NOMO-1 treated with DMSO at 0.1 percent for 48 hours (cell line): ENCODE data around the gene NLK.
"Not testable (repeated sequence)": the region's sequence is repeated elsewhere in the genome, so short reads cannot be mapped to it uniquely, and the experiment has no call there.

Source experiments
- DNase-seq: peaks from one replicate; lab custom pipeline; 2025; ENCODE audit not compliant: unreplicated experiment; lab: John Stamatoyannopoulos, UW

NLK gene

DNA sequence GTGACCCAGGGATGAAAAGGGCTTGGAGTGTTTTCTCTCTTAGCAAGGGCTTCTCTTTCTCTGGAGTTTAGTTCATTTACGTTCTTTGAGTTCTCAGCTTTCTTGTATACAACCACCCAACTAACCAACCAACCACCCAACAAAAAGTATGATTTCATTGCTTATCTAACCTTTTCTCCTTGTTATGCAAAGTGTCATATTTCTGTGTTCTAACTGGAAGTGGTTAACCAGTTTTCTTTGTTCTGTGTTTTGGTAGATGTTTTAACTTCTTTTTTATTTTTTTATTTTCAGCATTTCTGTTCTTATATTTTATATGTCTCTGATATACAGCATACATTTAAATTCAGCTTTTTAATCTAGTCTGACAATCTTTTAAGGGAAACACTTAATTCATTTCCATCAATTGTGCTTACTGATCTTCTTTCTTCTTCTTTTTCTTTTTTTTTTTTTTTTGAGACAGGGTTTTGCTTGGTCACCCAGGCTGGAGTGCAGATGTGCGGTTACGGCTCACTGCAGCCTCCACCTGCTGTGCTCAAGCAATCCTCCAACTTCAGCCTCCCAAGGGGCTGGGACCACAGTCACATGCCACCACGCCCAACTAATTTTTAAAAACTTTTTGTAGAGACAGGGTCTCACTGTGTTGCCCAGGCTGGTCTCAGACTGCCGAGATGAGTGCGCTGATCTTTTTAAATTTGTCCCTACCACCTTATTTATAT is 29.6 kb downstream of the NLK start:
- no peak for DNase-seq

DNA sequence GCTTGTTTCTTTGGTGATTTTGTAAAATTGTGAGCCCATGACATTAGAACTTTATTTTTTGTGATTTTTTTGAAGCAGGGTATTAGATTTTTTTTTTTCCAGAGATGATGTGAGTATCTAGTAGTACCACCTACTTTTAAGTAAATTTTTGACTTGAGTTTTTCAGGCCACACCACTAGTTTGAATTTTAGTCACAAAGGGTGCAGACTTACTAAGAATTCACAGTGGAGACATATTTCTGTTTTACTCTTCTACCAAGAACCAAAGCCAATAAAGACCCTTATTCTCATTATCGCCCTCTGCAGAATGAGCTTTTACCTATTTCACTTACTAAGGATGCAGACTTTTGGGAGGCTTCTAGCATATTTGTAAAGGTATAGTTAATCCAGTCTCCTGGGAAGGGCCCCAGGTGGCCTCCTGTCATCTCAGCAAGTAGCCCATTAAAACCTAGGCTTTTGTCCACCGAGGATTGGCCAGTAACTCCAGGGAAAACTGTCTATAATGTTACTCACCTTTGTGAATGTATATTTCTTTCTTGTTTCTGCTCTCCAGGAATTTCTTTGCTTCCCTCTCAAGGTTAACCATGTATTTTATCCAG is 30.6 kb downstream of the NLK start:
- no peak for DNase-seq

DNA sequence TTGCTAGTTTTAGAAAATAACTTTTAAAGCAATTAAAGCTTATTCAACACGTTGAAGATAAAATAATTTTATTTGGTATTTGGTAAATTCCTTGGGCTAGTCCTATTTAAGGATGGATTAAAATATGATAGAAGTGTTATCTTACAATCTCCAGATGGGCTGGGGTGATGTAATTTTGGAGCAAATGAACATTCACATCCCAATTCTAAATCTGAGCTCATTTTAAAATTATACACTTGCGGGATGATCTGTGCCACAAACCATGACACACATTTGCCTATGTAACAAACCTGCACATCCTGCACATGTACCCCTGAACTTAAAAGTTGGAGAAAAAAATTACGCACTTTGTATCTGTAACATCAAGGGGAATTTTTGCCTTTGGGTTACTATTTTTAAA is 31.5 kb downstream of the NLK start:
- no peak for DNase-seq

DNA sequence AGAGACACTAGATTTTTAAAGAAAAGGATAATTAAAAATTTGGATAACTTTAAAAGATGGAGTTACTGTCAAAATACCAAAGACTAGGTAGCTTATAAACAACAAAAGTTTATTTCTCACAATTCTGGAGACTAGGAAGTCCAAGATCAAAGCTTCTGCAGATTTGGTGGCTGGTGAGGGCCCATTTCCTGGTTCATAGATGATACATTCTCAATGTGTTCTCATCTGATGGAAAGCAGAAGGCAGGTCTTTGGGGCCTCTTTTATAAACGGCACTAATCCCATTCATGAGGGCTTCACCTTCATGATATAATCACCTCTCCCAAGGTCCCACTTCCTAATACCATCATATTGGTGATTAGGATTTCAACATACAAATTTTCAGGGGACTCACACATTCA is 33.7 kb downstream of the NLK start:
- no peak for DNase-seq

DNA sequence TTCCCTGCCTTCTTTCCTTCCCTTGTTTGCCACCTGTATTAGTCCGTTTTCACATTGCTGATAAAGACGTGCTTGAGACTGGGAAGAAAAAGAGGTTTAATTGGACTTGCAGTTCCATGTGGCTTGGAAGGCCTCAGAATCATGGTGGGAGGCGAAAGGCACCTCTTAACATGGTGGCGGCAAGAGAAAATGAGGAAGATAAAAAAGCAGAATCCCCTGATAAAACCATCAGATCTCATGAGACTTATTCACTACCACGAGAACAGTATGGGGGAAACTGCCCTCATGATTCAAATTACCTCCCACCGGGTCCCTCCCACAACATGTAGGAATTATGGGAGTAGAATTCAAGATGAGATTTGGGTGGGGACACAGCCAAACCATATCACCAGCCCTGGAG is 34.7 kb downstream of the NLK start:
- DNase-seq: not testable (repeated sequence)

DNA sequence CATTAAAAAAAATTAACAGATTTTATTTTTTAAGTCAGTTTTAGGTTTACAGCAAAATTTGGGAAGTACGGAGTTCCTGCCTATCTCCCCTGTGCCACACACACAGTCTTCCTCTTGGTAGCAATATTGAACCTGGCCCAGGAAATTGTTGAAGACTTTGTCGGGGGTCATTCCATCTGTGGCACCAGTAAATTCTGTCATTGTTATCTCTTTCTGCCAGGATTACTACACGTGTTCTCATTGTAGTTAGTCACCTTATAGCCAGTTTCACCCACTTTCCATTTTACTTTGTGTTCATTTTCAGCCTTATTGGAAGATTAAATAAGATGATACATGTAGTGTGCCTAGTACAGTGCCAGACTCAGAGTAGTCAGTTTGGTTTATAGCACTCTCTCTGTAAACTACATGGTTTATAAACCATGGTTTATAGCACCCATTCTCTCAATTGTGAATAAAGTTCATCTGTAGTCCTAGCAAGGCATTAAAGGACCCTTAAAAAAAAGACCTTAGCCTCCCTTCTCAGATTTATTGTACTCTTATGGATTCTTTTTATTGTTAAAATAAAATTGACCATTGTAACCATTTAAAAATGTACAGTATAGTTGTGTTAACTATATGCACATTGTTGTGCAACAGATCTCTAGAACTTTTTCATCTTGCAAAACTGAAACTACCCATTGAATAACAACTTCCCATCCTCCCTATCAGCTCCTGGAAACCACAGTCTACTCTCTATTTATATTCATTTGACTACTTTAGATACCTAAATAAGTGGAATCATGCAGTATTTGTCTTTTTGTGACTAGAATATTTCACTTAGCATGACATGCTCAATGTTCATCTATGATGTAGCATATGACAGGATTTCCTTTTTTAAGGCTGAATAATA is 36.1 kb downstream of the NLK start:
- peak; percentile 82 for DNase-seq

DNA sequence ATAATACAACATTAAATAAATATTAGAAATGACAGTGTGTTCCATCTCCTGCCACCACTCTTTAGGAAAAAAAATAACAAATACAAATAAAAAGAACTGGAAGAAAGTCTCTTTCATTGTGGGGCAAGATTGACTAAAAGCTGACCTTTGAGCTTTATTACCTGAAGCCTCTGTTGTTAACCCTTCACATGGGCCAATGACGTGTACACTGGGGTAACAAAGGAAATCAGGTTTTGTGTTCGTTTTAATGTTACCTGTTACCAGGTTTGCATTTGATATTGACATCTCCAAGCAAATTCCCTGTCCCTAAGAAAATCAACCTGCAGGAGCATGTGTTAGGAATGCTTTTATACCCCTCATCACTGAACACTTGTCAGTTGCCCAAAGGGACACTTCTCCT is 39.0 kb downstream of the NLK start:
- no peak for DNase-seq

DNA sequence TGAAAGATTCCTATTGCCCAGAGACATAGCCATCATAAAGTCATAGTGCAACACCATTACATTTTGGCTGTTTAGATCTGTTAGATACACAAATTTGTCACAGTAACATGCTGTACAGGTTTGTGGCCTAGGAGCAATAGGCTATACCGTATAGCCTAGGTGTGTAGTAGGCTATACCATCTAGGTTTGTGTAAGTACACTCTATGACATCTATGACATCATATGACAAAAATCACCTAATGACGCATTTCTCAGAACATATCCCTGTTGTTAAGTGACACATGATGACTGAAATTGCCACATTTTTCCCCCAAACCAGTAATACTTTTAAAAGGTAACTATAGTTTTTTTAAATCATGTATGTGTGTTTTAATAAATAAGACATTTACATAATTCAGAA is 43.3 kb downstream of the NLK start:
- no peak for DNase-seq

DNA sequence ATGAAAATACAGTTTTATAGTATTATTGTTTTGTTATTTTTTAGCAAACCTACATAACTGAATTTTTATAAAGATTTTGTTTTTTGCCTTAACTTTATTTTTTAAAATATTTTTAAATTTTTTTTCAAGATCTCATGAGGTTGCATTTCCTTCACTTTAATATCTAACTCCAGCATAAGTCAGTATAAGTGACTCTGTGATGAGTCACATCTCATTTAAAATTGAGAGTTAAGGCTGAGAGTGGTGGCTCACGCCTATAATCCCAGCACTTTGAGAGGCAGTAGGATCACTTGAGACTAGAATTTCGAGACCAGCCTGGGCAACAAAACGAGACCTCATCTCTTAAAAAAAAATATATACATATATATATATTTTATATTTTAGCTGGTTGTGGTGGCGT is 44.0 kb downstream of the NLK start:
- DNase-seq: no peak

DNA sequence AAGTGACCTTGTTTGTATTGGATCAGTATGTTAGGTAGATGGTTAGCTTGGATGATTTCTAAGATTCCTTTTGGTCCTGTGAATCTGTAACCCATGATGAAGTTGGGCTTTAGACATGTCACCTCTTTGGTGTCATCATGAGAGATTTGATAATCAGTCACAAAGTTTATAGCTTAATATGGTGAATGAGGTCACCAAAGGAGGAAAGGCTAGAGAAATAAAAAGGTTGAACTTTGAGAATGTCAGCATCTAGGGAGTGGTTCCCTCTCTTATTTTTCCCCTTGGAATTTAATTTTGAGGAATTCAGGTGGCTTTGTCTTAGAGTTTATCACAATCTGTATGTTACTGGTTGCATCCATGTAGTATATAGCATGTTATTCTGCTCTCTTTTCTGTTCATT is 45.3 kb downstream of the NLK start:
- DNase-seq: no peak

DNA sequence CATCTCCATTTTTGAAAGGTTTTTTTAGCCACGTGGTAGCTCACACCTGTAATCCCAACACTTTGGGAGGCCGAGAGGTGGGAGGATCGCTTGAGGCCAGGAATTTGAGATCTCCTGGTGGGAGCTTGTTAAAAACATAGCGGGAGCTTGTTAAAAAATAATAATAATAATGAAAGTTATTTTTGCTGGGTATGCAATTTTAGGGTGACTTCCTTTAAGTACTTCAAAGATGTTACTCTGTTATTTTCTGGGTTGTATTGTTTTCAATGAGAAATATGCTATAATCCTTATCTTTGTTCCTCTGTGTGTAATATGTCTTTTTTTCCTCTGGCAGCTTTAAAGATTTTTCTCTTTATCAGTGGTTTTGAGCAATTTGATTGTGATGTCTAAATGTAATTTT is 48.1 kb downstream of the NLK start:
- DNase-seq: no peak

DNA sequence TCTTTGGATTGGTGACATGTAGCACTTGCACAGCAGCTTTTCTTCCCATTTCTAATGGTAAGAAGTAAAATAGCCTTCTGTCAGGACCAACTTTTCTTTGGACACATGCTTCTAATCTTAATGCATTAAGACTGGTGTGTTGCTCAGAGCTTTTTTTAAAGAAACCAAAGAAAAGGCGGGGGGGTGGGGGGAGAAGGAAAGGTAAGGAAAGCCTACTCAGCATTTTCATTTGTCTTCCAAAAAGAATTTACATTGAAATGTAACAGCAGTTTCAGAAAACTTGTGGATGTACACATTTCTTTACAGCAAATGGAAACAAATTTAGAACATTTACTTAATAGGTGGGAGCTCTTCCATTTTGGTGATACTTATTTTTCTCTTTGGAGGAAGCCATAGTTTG is 49.6 kb downstream of the NLK start:
- no peak for DNase-seq

DNA sequence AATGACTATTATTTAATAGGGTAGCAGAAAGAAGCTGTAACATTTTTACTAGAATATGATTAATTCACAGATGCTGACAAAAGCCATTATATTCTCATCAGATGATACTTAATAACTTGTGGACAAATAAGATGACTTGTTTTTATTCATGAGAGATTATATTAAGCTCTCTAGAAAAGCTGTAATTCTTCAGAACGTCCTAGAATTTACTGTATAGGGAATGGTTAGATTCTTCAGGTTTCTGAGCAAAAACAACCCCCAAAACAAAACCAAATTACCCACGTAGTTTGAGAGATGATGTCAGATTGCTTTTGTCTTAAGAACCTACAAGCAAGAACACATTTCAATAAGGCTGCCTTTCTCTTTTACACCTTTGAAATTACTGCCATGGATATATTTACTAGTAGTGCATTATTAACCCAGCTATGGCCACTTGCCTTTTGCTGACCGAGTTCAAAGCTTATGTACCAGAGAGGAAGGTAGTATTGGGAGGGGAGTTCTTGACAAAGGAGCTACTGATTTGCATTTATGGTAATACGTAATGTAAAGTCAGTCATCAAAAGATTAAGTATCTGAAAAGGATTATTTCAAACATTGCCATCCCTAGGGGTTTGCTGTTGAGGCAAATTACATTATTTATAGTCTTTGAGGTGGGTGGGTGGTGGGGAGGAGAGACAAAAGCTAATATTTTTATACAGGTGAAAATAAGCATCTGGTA is 51.7 kb downstream of the NLK start:
- DNase-seq: no peak

DNA sequence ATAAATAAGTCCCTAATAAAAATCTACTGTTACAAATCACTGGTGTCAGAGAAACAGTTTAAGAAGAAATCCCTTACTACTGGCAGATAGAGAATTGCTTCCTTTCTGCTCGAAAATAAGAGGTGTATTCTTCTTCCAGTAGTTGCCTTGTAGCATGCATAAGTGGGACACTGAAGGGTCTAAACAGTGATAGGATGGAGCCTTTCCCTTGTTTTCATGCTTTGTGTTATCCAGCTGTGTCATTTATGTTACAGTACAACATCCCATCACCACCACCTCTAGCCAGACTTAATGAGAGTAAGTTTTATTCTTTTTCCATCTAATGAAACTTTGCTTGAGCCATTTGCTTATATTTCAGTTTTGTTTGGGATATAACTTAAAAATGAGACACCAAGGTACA is 54.3 kb downstream of the NLK start:
- no peak for DNase-seq

DNA sequence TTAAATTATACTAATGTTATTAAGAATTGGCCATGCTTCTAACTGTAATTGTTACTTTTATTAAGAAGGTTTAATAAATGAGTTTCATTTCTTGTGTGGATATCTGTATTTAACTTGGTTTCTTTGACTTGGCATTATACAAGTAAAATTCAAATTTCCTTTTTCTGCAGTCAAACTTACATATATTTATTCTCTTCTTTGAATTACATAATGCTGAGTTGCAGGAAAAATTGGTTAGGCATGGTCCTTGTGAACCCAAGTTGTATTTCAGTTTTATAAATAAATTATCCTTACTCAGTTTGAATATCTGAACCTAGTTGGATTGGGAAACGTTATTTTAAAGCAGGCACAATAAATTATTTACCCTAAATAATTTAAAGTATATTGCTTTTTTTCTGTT is 54.8 kb downstream of the NLK start:
- DNase-seq: no peak

DNA sequence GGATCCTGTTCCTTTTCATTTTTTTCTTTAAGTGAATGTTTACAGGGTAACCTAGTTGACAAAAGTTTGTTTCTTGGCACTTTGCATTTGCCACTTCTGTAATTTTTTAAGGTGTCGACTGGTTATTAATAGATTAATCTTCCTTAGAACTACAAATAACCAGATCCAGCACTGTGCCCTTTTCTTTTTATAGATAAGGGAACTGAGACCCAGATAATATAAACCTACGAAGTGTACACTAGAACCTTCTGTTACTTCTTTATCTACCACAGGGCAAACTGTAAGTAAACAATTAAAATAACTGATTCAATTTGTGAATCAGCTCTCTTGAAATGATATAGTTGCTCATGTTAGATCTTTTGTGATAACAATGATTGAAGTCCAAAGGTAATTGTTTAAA is 55.4 kb downstream of the NLK start:
- peak; percentile 51 for DNase-seq

DNA sequence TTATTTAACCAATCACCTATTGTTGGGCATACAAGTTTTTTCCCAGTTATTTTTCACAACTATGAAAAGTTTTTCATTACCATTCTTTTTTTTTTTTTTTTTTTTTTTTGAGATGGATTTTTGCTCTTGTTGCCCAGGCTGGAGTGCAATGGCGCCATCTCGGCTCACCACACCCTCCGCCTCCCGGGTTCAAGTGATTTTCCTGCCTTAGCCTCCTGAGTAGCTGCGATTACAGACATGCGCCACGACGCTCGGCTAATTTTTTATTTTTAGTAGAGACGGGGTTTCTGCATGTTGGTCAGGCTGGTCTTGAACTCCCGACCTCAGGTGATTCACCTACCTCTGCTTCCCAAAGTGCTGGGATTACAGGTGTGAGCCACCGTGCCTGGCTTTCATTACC is 56.1 kb downstream of the NLK start:
- not testable (repeated sequence) for DNase-seq

DNA sequence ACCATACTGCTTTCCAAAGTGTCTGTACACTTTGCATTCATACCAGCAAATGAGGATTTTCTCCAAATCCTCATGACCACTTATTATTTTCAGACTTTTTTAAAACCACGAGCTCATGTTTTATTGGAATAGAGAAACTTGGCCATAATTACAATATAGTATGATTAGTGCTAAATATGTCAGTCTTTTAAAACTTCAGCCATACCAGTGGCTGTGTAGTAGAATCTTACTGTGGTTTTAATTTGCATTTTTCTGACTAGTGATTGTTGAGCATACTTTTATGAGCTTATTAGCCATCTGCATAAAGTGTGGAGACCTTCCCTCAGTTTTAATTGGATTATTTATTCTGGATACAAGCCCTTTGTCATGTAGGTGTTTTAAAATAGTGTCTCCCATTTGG is 57.8 kb downstream of the NLK start:
- no peak for DNase-seq

DNA sequence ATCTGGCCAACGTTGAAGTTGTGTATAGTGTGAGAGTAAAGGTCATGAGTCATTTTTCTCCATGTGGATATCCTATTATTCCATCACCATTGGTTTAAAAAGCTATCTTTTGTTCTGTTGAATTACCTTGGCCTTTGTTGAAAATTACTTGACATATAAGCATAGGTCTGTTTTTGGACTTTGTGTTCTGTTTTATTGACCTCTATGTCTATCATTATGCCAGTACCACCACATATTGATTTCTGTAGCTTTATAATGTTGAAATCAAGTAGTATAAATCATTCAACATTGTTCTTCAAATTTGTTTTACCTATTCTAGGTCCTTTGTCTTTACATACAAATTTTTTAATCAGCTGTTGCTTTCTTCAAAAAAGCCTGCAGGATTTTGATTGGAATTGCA is 58.5 kb downstream of the NLK start:
- no peak for DNase-seq

DNA sequence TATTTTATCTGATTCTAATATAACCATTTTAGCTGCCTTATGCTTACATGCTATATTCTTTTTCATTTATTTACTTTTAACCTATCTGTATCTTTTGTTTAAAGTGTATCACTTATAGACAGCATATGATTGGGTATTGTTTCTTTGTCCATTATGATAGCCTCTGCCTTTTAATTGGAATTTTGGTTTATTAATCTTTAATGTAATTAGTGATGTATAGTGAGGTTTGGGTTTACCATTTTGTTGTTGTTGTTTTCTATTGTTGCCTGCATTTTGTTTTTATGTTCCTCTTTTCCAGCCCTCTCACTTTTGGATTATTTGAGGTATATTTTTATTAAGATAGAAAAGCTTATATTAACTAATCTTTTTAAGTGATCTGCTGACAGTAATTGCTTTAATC is 59.4 kb downstream of the NLK start:
- DNase-seq: no peak

DNA sequence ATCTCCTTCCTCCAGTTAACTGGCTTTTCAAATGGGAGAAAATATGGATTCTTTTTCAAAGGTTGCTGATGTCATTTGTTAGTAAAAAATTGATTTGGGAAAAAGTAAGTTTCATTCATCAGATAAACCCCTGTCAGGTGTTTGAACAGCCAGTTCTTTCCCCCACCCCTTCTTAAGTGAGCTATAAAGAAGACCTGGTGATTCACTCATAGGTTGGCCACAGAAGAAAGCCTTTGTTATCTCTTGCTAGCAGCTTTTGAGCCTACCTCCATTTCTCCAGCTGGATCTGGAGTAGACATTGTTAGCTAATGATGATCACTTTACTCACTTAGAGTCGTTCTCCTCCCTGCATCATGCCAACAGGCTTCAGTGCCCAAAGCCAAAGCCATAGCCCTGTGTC is 63.0 kb downstream of the NLK start:
- no peak for DNase-seq

DNA sequence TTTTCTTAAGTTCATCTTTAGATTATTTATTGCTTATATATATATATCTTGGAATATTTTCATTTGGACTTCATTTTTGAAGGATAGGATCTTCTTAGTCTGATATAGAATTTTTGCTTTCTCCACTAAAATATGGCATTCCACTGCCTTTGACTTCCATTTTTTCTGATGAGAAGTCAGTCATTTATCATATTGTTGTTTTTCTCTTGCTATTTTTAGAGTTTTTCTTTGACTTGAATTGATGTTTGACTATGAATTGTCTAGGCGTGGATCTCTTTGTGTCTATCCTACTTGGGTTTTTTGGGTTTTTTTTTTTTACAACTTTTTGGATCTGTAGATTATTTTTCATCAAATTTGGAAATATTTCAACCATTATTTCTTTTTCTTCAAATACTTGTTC is 67.7 kb downstream of the NLK start:
- no peak for DNase-seq
